ENCODE data around the gene KIFC1. TPM values are rescaled to one million over a fixed set of nuclear protein-coding genes. Genes with fewer than 3 reads are reported as not detected.

The KIFC1 gene
- total RNA-seq, 1 experiment from 2014 or later: 73.8 TPM

- H3K27me3 Mint-ChIP-seq (ENCODE audit: low read depth): peaks cover 1% of the 10 kb centered on the region
- H2BK20ac ChIP-seq (ENCODE audit: low read depth, low read length, poor library complexity, severe bottlenecking): no peak overlapping the region
- H4K20me1 ChIP-seq (ENCODE audit: control insufficient read depth, insufficient read depth, insufficient read length): no peaks in the 10 kb centered on the region
- H3K23ac ChIP-seq (ENCODE audit: insufficient read length, low read depth, low read length): no peak overlapping the region
- peak overlapping the region; percentile 97 to 98 for H3K4me3 Mint-ChIP-seq
- peak overlapping the region; percentile 50 for H3K18ac ChIP-seq (ENCODE audit: insufficient read length, low read depth, low read length)
- no peaks in the 10 kb centered on the region for H3K9me3 ChIP-seq (ENCODE audit: control insufficient read depth, low read depth, low read length)
- peak overlapping the region; percentile 6; the same call in 1 of the 2 replicates for H3K4ac ChIP-seq (ENCODE audit: low read depth, low read length)
- H4K8ac ChIP-seq (replicated peaks; ENCODE audit: insufficient read length, low read depth, low read length): no peak overlapping the region
- H3K14ac ChIP-seq (ENCODE audit: insufficient read depth, low read length): peak overlapping the region; percentile 39
- peak; percentile 8; the same call in 1 of the 3 replicates for TF ChIP-seq CTCF (conservative IDR thresholded peaks at IDR 0.05)
- H3K4me1 Mint-ChIP-seq: peaks cover 60 to 73% of the 10 kb centered on the region in 2 experiments
- H3K27ac ChIP-seq (ENCODE audit: insufficient read length, low read depth, low read length): peak overlapping the region; percentile 84
- peak overlapping the region; percentile 67 for H3K4me2 ChIP-seq (ENCODE audit: insufficient read depth, insufficient read length, low read length)
- peaks cover 4% of the 10 kb centered on the region for H3K4me1 ChIP-seq (ENCODE audit: insufficient read depth, low read length)
- peak overlapping the region; percentile 25 for H2BK5ac ChIP-seq (ENCODE audit: insufficient read length, low read length)
- H4K91ac ChIP-seq (ENCODE audit: insufficient read length, low read depth, low read length): no peak overlapping the region
- peaks cover 31 to 53% (median 51%) of the 10 kb centered on the region in 3 experiments; a peak in 6 of 7 replicates for H3K36me3 Mint-ChIP-seq (ENCODE audit: insufficient read depth in 1 of 3, low read depth in 3 of 3)
- no peaks in the 10 kb centered on the region for H3K27me3 ChIP-seq (ENCODE audit: insufficient read depth, low read length)
- no peak overlapping the region for H2AFZ ChIP-seq (ENCODE audit: low read length)
- peak overlapping the region; percentile 98 to 100 (median 98) for H3K27ac Mint-ChIP-seq
- peaks cover 21% of the 10 kb centered on the region for H3K23me2 ChIP-seq (ENCODE audit: insufficient read length, low read depth, low read length, poor library complexity, severe bottlenecking)
- H2BK15ac ChIP-seq (ENCODE audit: low read depth, low read length): no peak overlapping the region
- H3K9me3 Mint-ChIP-seq: no peaks in the 10 kb centered on the region
- H3K79me2 ChIP-seq (ENCODE audit: insufficient read depth, low read length): peaks cover 12% of the 10 kb centered on the region; the same call in 1 of the 2 replicates
- no peak overlapping the region for H2AK5ac ChIP-seq (ENCODE audit: insufficient read length, low read length)
- peak; percentile 56 for DNase-seq
- peak overlapping the region; percentile 7 for H4K5ac ChIP-seq (ENCODE audit: insufficient read length, low read depth, low read length)
- H2BK12ac ChIP-seq (ENCODE audit: insufficient read length, low read depth, low read length): peak overlapping the region; percentile 55
- H3K56ac ChIP-seq (ENCODE audit: insufficient read length, low read depth, low read length): no peak overlapping the region
- H3T11ph ChIP-seq (ENCODE audit: low read length): peak overlapping the region; percentile 68
- peak overlapping the region; percentile 33 for H3K9ac ChIP-seq (ENCODE audit: extremely low read depth, insufficient read length, low read length)
- H2BK120ac ChIP-seq (ENCODE audit: low read depth, low read length, poor library complexity, severe bottlenecking): no peak overlapping the region
- peaks cover 3% of the 10 kb centered on the region for H3K79me1 ChIP-seq (ENCODE audit: insufficient read depth, low read depth, low read length, poor library complexity, severe bottlenecking)
- WGBS (ENCODE audit: extremely low coverage, insufficient read length, low lambda C conversion rate): no CpG with 5 or more reads among the region's 8 CpGs
These were observed 27.2 kb downstream of the KIFC1 start for GRCh38 chr6:33418690-33419291.
